ENCODE data around the gene ZNF556.
"Not testable (repeated sequence)": the region's sequence is repeated elsewhere in the genome, so short reads cannot be mapped to it uniquely, and the experiment has no call there.

Gene ZNF556

GRCh38 chr19:2877398-2878331 is 10.5 kb downstream of the ZNF556 start:
- H3K4me3 ChIP-seq (ENCODE audit: low read depth, low read length): no peak overlapping the region
- no peak for TF ChIP-seq MYC (IDR thresholded peaks at IDR 0.05; ENCODE audit: low read depth, low read length)
- TF ChIP-seq CTCF (IDR thresholded peaks at IDR 0.05; ENCODE audit: low read depth, low read length): no peak
- TF ChIP-seq, protein P1, sequence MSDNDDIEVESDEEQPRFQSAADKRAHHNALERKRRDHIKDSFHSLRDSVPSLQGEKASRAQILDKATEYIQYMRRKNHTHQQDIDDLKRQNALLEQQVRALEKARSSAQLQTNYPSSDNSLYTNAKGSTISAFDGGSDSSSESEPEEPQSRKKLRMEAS (IDR thresholded peaks at IDR 0.05; ENCODE audit: low read depth, low read length): no peak
- no peak for TF ChIP-seq POLR2A (IDR thresholded peaks at IDR 0.05; ENCODE audit: extremely low read depth, insufficient read length)
- DNase-seq (ENCODE audit: low read depth): no peak

GRCh38 chr19:2883686-2884439 is 16.7 kb downstream of the ZNF556 start:
- no peak for DNase-seq (ENCODE audit: low read depth)
- TF ChIP-seq MYC (IDR thresholded peaks at IDR 0.05; ENCODE audit: low read depth, low read length) (no peak), POLR2A (IDR thresholded peaks at IDR 0.05; ENCODE audit: extremely low read depth, insufficient read length) (no peak), CTCF (IDR thresholded peaks at IDR 0.05; ENCODE audit: low read depth, low read length) (no peak)
- TF ChIP-seq, protein P1 (IDR thresholded peaks at IDR 0.05; ENCODE audit: low read depth, low read length): no peak
- no peak overlapping the region for H3K4me3 ChIP-seq (ENCODE audit: low read depth, low read length)

- TF ChIP-seq CTCF (IDR thresholded peaks at IDR 0.05; ENCODE audit: low read depth, low read length) (no peak), POLR2A (IDR thresholded peaks at IDR 0.05; ENCODE audit: extremely low read depth, insufficient read length) (no peak), MYC (IDR thresholded peaks at IDR 0.05; ENCODE audit: low read depth, low read length) (no peak)
- TF ChIP-seq, protein P1 (IDR thresholded peaks at IDR 0.05; ENCODE audit: low read depth, low read length): no peak
- DNase-seq (ENCODE audit: low read depth): no peak
- H3K4me3 ChIP-seq (ENCODE audit: low read depth, low read length): no peak overlapping the region
Observed at GRCh38 chr19:2885736-2886135, 18.6 kb downstream of the ZNF556 start.

- no peak overlapping the region for H3K4me3 ChIP-seq (ENCODE audit: low read depth, low read length)
- peak; percentile 73 for DNase-seq (ENCODE audit: low read depth)
- TF ChIP-seq POLR2A (IDR thresholded peaks at IDR 0.05; ENCODE audit: extremely low read depth, insufficient read length): no peak
- TF ChIP-seq, protein P1 (IDR thresholded peaks at IDR 0.05; ENCODE audit: low read depth, low read length): no peak
- no peak for TF ChIP-seq MYC (IDR thresholded peaks at IDR 0.05; ENCODE audit: low read depth, low read length)
- TF ChIP-seq CTCF (IDR thresholded peaks at IDR 0.05; ENCODE audit: low read depth, low read length): peak; percentile 16
Observed at GRCh38 chr19:2887391-2887914, 20.3 kb downstream of the ZNF556 start.

DNA sequence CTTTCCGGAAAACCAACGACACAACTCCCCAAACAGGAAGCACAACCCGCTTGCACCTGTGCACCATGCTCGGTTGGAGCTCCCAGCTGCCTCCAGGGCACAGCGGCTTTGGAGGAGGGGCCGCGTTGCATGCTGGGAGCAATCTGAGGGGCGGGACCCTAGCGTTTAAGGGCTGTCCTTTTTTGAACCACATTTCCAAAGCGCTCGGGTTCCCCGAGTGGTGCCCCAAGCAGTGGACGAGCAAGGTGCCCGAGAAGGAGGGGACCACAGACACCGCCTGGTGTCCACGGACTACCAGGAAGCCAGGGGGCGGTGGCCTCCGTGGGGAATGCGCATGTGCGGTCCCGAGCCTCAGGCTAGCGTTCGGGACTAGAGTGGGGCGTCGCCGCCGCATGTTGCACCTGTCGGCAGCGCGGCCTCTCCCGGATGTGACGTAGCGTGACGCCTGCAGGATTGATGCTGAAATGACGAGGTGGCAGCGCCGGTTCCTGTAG is 21.6 kb downstream of the ZNF556 start:
- H3K4me3 ChIP-seq (ENCODE audit: low read depth, low read length): peak overlapping the region; percentile 34
- DNase-seq (ENCODE audit: low read depth): peak; percentile 82
- TF ChIP-seq MYC (IDR thresholded peaks at IDR 0.05; ENCODE audit: low read depth, low read length) (no peak), POLR2A (IDR thresholded peaks at IDR 0.05; ENCODE audit: extremely low read depth, insufficient read length) (no peak), CTCF (IDR thresholded peaks at IDR 0.05; ENCODE audit: low read depth, low read length) (no peak)
- TF ChIP-seq, protein P1 (IDR thresholded peaks at IDR 0.05; ENCODE audit: low read depth, low read length): no peak

DNA sequence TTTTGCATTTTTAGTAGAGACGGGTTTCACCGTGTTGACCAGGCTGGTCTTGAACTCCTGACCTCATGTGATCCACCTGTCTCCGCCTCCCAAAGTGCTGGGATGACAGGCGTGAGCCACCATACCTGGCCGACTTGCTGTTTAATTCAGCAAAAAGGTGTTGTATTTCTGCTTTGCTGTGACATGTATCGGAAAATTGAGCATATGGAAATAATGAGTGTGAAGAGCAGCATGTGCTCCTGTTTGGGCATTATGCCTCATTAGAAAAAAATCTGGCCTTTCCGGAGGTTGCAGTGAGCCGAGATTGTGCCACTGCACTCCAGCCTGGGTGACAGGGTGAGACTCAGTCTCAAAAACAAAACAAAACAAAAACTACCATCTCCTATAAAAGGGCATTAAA is 23.4 kb downstream of the ZNF556 start:
- not testable (repeated sequence) for H3K4me3 ChIP-seq (ENCODE audit: low read depth, low read length); DNase-seq (ENCODE audit: low read depth)

All from NB4 (cell line).